GM12878 (cell line): ENCODE results near the gene ADGRV1. TPM values are rescaled to one million over a fixed set of nuclear protein-coding genes. Genes with fewer than 3 reads are reported as not detected.

Source experiments
- ATAC-seq: fragments of 200-7000 bp; cut with Tn5 transposase; 3 replicates; pipeline ENCODE4 v1.9.1; 2020; ENCODE audit warnings: mild to moderate bottlenecking, moderate library complexity
- BruUV-seq: library from RNA; stranded (reverse); fragments of 400-500 nt; replicated peaks from 2 replicates; lab custom pipeline; 2021; lab: Mats Ljungman, UMichigan
- CTCF ChIA-PET: fragments of 300-600 bp; sonication (Branson Sonifier 250); formaldehyde crosslinking; extraction: SDS; loops from one replicate; lab custom pipeline; 2021; ENCODE audit warnings: inconsistent platforms; lab: Yijun Ruan, JAX
- POLR2A ChIA-PET: fragments of 350-600 bp; formaldehyde crosslinking; extraction: SDS; loops from one replicate; lab custom pipeline; 2021; ENCODE audit warnings: inconsistent platforms; lab: Charles Lee
- RAD21 ChIA-PET: fragments of 300-600 bp; sonication (Branson Sonifier 250); formaldehyde crosslinking; loops from one replicate; lab custom pipeline; 2023; ENCODE audit warnings: antibody characterized with exemption; ENCODE audit not compliant: unreplicated experiment; lab: Charles Lee
- SMC1A ChIA-PET: fragments of 300-600 bp; sonication (Branson Sonifier 250); formaldehyde crosslinking; loops from one replicate; lab custom pipeline; 2023; ENCODE audit not compliant: unreplicated experiment, uncharacterized antibody; lab: Charles Lee
- DNase-seq: peaks from one replicate; pipeline ENCODE4 v3.0.0-alpha.2; 2011; ENCODE audit warnings: low read depth, low spot score
- FAIRE-seq: peaks from 3 replicates; lab custom pipeline; 2011; peaks lifted over from hg19 to GRCh38; lab: Jason Lieb, UNC
- H2AFZ ChIP-seq: 2 replicates; pipeline ENCODE4 v1.6.0; 2011; ENCODE audit warnings: low read depth, low read length, control low read depth; ENCODE audit not compliant: control insufficient read depth
- H3K27ac ChIP-seq: 2 replicates; pipeline ENCODE4 v1.5.1; 2011; ENCODE audit warnings: control low read depth; ENCODE audit not compliant: control insufficient read depth, insufficient read depth
- H3K27me3 ChIP-seq, 2 experiments: replicated peaks in 1 of 2; 2 replicates each; pipeline versions ENCODE4 v1.6.0 to v1.6.1; 2011; ENCODE audit warnings: low read length in 1 of 2; ENCODE audit not compliant: control insufficient read depth in 2 of 2, insufficient read depth in 2 of 2
- H3K36me3 ChIP-seq, 2 experiments: 2 replicates each; pipeline ENCODE4 v1.5.1; 2011; ENCODE audit warnings: low read length in 1 of 2; ENCODE audit not compliant: control insufficient read depth in 2 of 2, insufficient read depth in 2 of 2
- H3K4me1 ChIP-seq: 2 replicates; pipeline ENCODE4 v1.6.1; 2011; ENCODE audit warnings: mild to moderate bottlenecking, low read length, moderate library complexity, mixed read lengths; ENCODE audit not compliant: control insufficient read depth, insufficient read depth
- H3K4me2 ChIP-seq: 2 replicates; pipeline ENCODE4 v1.6.0; 2011; ENCODE audit warnings: control low read depth; ENCODE audit not compliant: control insufficient read depth, insufficient read depth
- H3K4me3 ChIP-seq: fragments of 200-600 bp; sonication (generic); 2 replicates; pipeline ENCODE4 v1.5.1; 2016
- H3K79me2 ChIP-seq: 2 replicates; pipeline ENCODE4 v1.6.0; 2011; ENCODE audit warnings: low read length; ENCODE audit not compliant: control insufficient read depth, insufficient read depth
- H3K9ac ChIP-seq: 2 replicates; pipeline ENCODE4 v1.8.0; 2011; ENCODE audit warnings: low read length, control low read depth, mixed read lengths; ENCODE audit not compliant: control insufficient read depth, insufficient read depth
- H3K9me3 ChIP-seq: replicated peaks from 3 replicates; pipeline ENCODE4 v1.5.1; 2011; ENCODE audit warnings: mild to moderate bottlenecking, low read length; ENCODE audit not compliant: control insufficient read depth, insufficient read depth
- H4K20me1 ChIP-seq: 2 replicates; pipeline ENCODE4 v1.6.0; 2011; ENCODE audit not compliant: control insufficient read depth, insufficient read depth
- BCL3 ChIP-seq: IDR thresholded peaks from 2 replicates; pipeline ENCODE4 v1.6.1; 2011; ENCODE audit warnings: borderline replicate concordance, low read depth, mild to moderate bottlenecking, moderate library complexity, low read length; ENCODE audit not compliant: insufficient read depth, poor library complexity, severe bottlenecking
- CHD4 ChIP-seq: fragments of 200-600 bp; sonication (generic); IDR thresholded peaks from 2 replicates; pipeline ENCODE4 v1.6.1; 2016; ENCODE audit warnings: mild to moderate bottlenecking
- ESRRA ChIP-seq: IDR thresholded peaks from 2 replicates; pipeline ENCODE4 v1.6.1; 2012; ENCODE audit warnings: mild to moderate bottlenecking, low read length, improper control_type of control experiment
- HDAC2 ChIP-seq: fragments of 200-600 bp; sonication (generic); IDR thresholded peaks from 2 replicates; pipeline ENCODE4 v1.6.1; 2017
- MEF2B ChIP-seq: fragments of 450-650 bp; IDR thresholded peaks from 2 replicates; pipeline ENCODE4 v1.6.1; 2018; ENCODE audit warnings: mild to moderate bottlenecking, moderate library complexity; ENCODE audit not compliant: partially characterized antibody, poor library complexity, severe bottlenecking
- MYB ChIP-seq: fragments of 150-350 bp; IDR thresholded peaks from 2 replicates; pipeline ENCODE4 v1.6.1; 2014; ENCODE audit warnings: mild to moderate bottlenecking, low read depth, low read length, borderline replicate concordance
- NFXL1 ChIP-seq: fragments of 450-650 bp; IDR thresholded peaks from 2 replicates; pipeline ENCODE4 v1.6.1; 2017; ENCODE audit warnings: antibody characterized with exemption, mild to moderate bottlenecking, borderline replicate concordance
- NKRF ChIP-seq: fragments of 450-650 bp; conservative IDR thresholded peaks from 2 replicates; pipeline ENCODE4 v1.6.1; 2017; ENCODE audit warnings: mild to moderate bottlenecking, moderate library complexity
- RELA ChIP-seq: fragments of 450-650 bp; IDR thresholded peaks from 2 replicates; pipeline ENCODE4 v1.8.0; 2014; ENCODE audit warnings: borderline replicate concordance; ENCODE audit not compliant: partially characterized antibody
- SMAD5 ChIP-seq: IDR thresholded peaks from 2 replicates; pipeline ENCODE4 v1.6.1; 2016; ENCODE audit warnings: antibody characterized with exemption, low read depth
- SUZ12 ChIP-seq: fragments of 200-600 bp; sonication (generic); IDR thresholded peaks from one replicate; pipeline ENCODE4 v1.6.1; 2018; ENCODE audit warnings: antibody characterized with exemption, mild to moderate bottlenecking; ENCODE audit not compliant: unreplicated experiment
- TAF1 ChIP-seq: IDR thresholded peaks from 2 replicates; pipeline ENCODE4 v1.6.1; 2011; ENCODE audit warnings: mild to moderate bottlenecking, low read depth, low read length, borderline replicate concordance
- TCF12 ChIP-seq: IDR thresholded peaks from 2 replicates; pipeline ENCODE4 v1.6.1; 2011; ENCODE audit warnings: low read depth, mild to moderate bottlenecking, low read length
- ZBED1 ChIP-seq: IDR thresholded peaks from 2 replicates; pipeline ENCODE4 v1.6.1; 2016; ENCODE audit warnings: borderline replicate concordance
- ZBTB11 ChIP-seq: fragments of 450-650 bp; formaldehyde crosslinking; IDR thresholded peaks from 2 replicates; pipeline ENCODE4 v1.5.0; 2022; ENCODE audit warnings: mild to moderate bottlenecking, missing genetic modification characterization
- ZNF24 ChIP-seq: fragments of 450-650 bp; IDR thresholded peaks from 2 replicates; pipeline ENCODE4 v1.6.1; 2017; ENCODE audit warnings: antibody characterized with exemption, mild to moderate bottlenecking
- WGBS: methylation state at CpG from one replicate; pipeline ENCODE4 v1.1.6; 2016; ENCODE audit warnings: low lambda C conversion rate; ENCODE audit not compliant: insufficient replicate concordance, insufficient coverage; ENCODE audit errors: missing lambda C conversion rate; 5-methylcytosine and 5-hydroxymethylcytosine counted together
- in situ Hi-C: fragments of 300-500 bp; cut with MboI; formaldehyde crosslinking; loops from 9 replicates; pipeline ENCODE4 v1.14.3; 2018; ENCODE audit warnings: mixed read lengths
- intact Hi-C: fragments of 100-400 bp; cut with micrococcal nuclease; formaldehyde crosslinking; loops from one replicate; pipeline ENCODE4 v1.14.2; 2022; ENCODE audit not compliant: unreplicated experiment
- polyA plus RNA-seq, 11 experiments: library from polyadenylated mRNA; depleted of rRNA in 4 of 11; unstranded in 6 of 11; stranded (reverse) in 5 of 11; fragments of >200 nt; fragmentation: Nextera tagmentation in 4 of 11; fragmentation: Illumina TruSeq in 1 of 11; extraction: Ambion mirVana in 4 of 11; extraction: Trizol in 1 of 11; gene quantifications; 1 replicate in 1 of 11; 2 replicates in 10 of 11; pipeline versions ENCODE4 v1.2.1 to v1.2.3, GENCODE V29; 2011 to 2016; ENCODE audit warnings: inconsistent platforms in 2 of 11, missing spikeins in 2 of 11, low read depth in 1 of 11
- total RNA-seq, 4 experiments: library from RNA; depleted of rRNA in 3 of 4; stranded (reverse); fragments of >200 nt in 3 of 4; fragmentation: Illumina TruSeq in 1 of 4; extraction: Trizol in 1 of 4; gene quantifications; 2 replicates each; pipeline versions ENCODE4 v1.2.1 to v1.2.3, GENCODE V29; 2013 to 2021

The ADGRV1 gene
- total and polyA plus RNA-seq, 10 of the 15 experiments (the other 5 are each of a cell fraction or from before 2014, with no cell fraction given), result 0.04 to 8.1 (median 0.16) TPM; not detected in 1

GRCh38 chr5:90657788-90658187 lies 99.2 kb downstream of the ADGRV1 start (continued):
- TF ChIP-seq MEF2B, result no peak
- TF ChIP-seq HDAC2, result no peak
- no peak for TF ChIP-seq TCF12
- no peak for TF ChIP-seq BCL3
- TF ChIP-seq ZBED1, result no peak
- TF ChIP-seq ZBTB11 (CRISPR knock-in tag), result no peak
- TF ChIP-seq ZNF24, result no peak

GRCh38 chr5:90658620-90659019 lies 100.0 kb downstream of the ADGRV1 start:
- no peaks in the 10 kb centered on the region for H3K79me2 ChIP-seq
- no peak for ATAC-seq
- H2AFZ ChIP-seq, result no peak overlapping the region
- H3K4me3 ChIP-seq, result no peak overlapping the region
- no peak overlapping the region for H3K9ac ChIP-seq
- H3K9me3 ChIP-seq, result no peaks in the 10 kb centered on the region; the same call in 2 of the 3 replicates
- SMC1A ChIA-PET, result interaction anchor here (1.1 to 1.4 kb wide), 2 partner anchors 8 to 98 kb away, joined by 3 to 4 read pairs; no protein-coding TSS in a partner anchor
- intact Hi-C loops, result no loop called here
- H4K20me1 ChIP-seq, result no peaks in the 10 kb centered on the region
- H3K27me3 ChIP-seq, result no peaks in the 10 kb centered on the region
- in situ Hi-C loops, result no loop called here
- 14% methylated on average over 2 of the region's 2 CpGs for WGBS
- H3K27ac ChIP-seq, result no peak overlapping the region
- H3K36me3 ChIP-seq, result no peaks in the 10 kb centered on the region
- no peak for DNase-seq
- POLR2A ChIA-PET, result interaction anchor here (1.0 kb wide), 1 partner anchor 264 kb away, joined by 3 read pairs; no protein-coding TSS in a partner anchor
- no peak for FAIRE-seq
- no peaks in the 10 kb centered on the region; the same call in 1 of the 2 replicates for H3K4me1 ChIP-seq
- RAD21 ChIA-PET, result no interaction called here
- CTCF ChIA-PET, result no interaction called here
- BruUV-seq, result no TSS peak
- no peak overlapping the region for H3K4me2 ChIP-seq
- TF ChIP-seq SUZ12, result no peak
- TF ChIP-seq ESRRA, result no peak
- no peak for TF ChIP-seq TAF1
- no peak for TF ChIP-seq NKRF
- no peak for TF ChIP-seq NFXL1
- no peak for TF ChIP-seq MYB
- TF ChIP-seq MEF2B, result no peak
- no peak for TF ChIP-seq SMAD5
- TF ChIP-seq RELA, result no peak
- no peak for TF ChIP-seq CHD4
